Esophagus muscularis mucosa (tissue), 4 donors: Measurements from ENCODE around the gene CDK5. TPM values are rescaled to one million over a fixed set of nuclear protein-coding genes. Genes with fewer than 3 reads are reported as not detected.

ENCODE experiments used
- DNase-seq: peaks from one replicate; pipeline ENCODE4 v3.0.0-alpha.2; 2017; ENCODE audit errors: extremely low spot score
- H3K27ac ChIP-seq, 4 donors: fragments of 200-600 bp; sonication (generic); replicated peaks in 1 of 4; 1 replicate in 3 of 4; 2 replicates in 1 of 4; pipeline ENCODE4 v1.5.1; 2016 to 2019; ENCODE audit warnings: mild to moderate bottlenecking in 1 of 4
- H3K27me3 ChIP-seq, 4 donors: fragments of 200-600 bp; sonication (generic); one replicate each; pipeline versions ENCODE4 v1.5.1 to v1.6.0; 2016 to 2019
- H3K36me3 ChIP-seq, 4 donors: fragments of 200-600 bp; sonication (generic); one replicate each; pipeline ENCODE4 v1.5.1; 2016 to 2019
- H3K4me1 ChIP-seq, 4 donors: fragments of 200-600 bp; sonication (generic); one replicate each; pipeline ENCODE4 v1.5.1; 2016 to 2019
- H3K4me3 ChIP-seq, 4 donors: fragments of 200-600 bp; sonication (generic); 1 replicate in 2 of 4; 2 replicates in 2 of 4; pipeline ENCODE4 v1.5.1; 2016 to 2019; ENCODE audit warnings: mild to moderate bottlenecking in 4 of 4, moderate library complexity in 1 of 4
- H3K9me3 ChIP-seq, 4 donors: fragments of 200-600 bp; sonication (generic); 1 replicate in 3 of 4; 2 replicates in 1 of 4; pipeline ENCODE4 v1.5.1; 2016 to 2019
- CTCF ChIP-seq, 3 experiments: fragments of 200-600 bp in 2 of 3; fragments of 450-650 bp in 1 of 3; sonication (generic) in 2 of 3; IDR thresholded peaks; one replicate each; pipeline ENCODE4 v1.5.1; 2017 to 2019; ENCODE audit warnings: antibody characterized with exemption in 3 of 3, mild to moderate bottlenecking in 2 of 3, moderate library complexity in 1 of 3
- EP300 ChIP-seq: sonication (generic); formaldehyde crosslinking; IDR thresholded peaks from one replicate; pipeline ENCODE4 v1.6.1; 2017; ENCODE audit warnings: antibody characterized with exemption
- POLR2A ChIP-seq: fragments of 450-650 bp; IDR thresholded peaks from one replicate; pipeline ENCODE4 v1.6.1; 2017; ENCODE audit warnings: antibody characterized with exemption, moderate library complexity, mild to moderate bottlenecking, low read depth
- POLR2AphosphoS5 ChIP-seq, 2 donors: sonication (generic); formaldehyde crosslinking; IDR thresholded peaks; one replicate each; pipeline ENCODE4 v1.6.1; 2017; ENCODE audit warnings: antibody characterized with exemption in 2 of 2
- WGBS: methylation state at CpG from one replicate; pipeline ENCODE4 v1.1.5; 2018; 5-methylcytosine and 5-hydroxymethylcytosine counted together
- intact Hi-C: fragments of 100-400 bp; cut with DNase I; formaldehyde crosslinking; loops from one replicate; pipeline ENCODE4 v1.15.1; 2023
- total RNA-seq, 4 donors: library from RNA; depleted of rRNA; stranded (reverse); fragments of >200 nt; gene quantifications; one replicate each; pipeline versions ENCODE4 v1.1.0 to v1.2.1, GENCODE V29; 2016

Gene CDK5
- total RNA-seq, 4 donors from 2014 or later = 5.3 to 10.4 (median 9.7) TPM

- intact Hi-C loops = loop anchor here (5.0 kb wide), 2 partner anchors 36 to 86 kb away; no protein-coding TSS in a partner anchor
- no peak for DNase-seq
- Histone ChIP-seq H3K4me3 (no peak overlapping the region), H3K9me3 (no peaks in the 10 kb centered on the region), H3K27ac (no peak overlapping the region), H3K4me1 (peaks cover 7 to 27% (median 19%) of the 10 kb centered on the region in 4 donors), H3K27me3 (peaks cover 0 to 5% (median 0%) of the 10 kb centered on the region in 4 donors), H3K36me3 (peaks cover 0 to 4% (median 0%) of the 10 kb centered on the region in 4 donors)
- TF ChIP-seq CTCF (IDR thresholded peaks at IDR 0.05) (no peak), POLR2AphosphoS5 (IDR thresholded peaks at IDR 0.05) (no peak), EP300 (no peak), POLR2A (no peak)
- WGBS = 89% methylated on average over 3 of the region's 4 CpGs
Measured at GRCh38 chr7:151025924-151026671, 31.6 kb downstream of the CDK5 start.

GRCh38 chr7:151024435-151025056 is 33.2 kb downstream of the CDK5 start, which contains the start of gene ATG9B:
TSS of gene ATG9B (minus strand) at chr7:151024494. CDS start at chr7:151024423, 71 bp downstream.
- no peak for TF ChIP-seq EP300
- TF ChIP-seq CTCF (IDR thresholded peaks at IDR 0.05) = no peak
- TF ChIP-seq POLR2A = no peak
- no peak for TF ChIP-seq POLR2AphosphoS5 (IDR thresholded peaks at IDR 0.05)
- peaks cover 7 to 16% (median 15%) of the 10 kb centered on the region in 4 donors for H3K4me1 ChIP-seq
- intact Hi-C loops = loop anchor here (5.0 kb wide), 2 partner anchors 38 to 88 kb away; no protein-coding TSS in a partner anchor
- peaks cover 0 to 20% (median 2%) of the 10 kb centered on the region in 4 donors for H3K27me3 ChIP-seq
- no peak within 1 kb of the TSS for H3K4me3 ChIP-seq
- no peaks in the 10 kb centered on the region for H3K36me3 ChIP-seq
- H3K27ac ChIP-seq = no peak within 1 kb of the TSS
- H3K9me3 ChIP-seq = no peaks in the 10 kb centered on the region
- no peak for DNase-seq
- 65% methylated on average over 4 of the region's 4 CpGs for WGBS

- Histone ChIP-seq H3K27ac (no peak overlapping the region), H3K9me3 (no peaks in the 10 kb centered on the region), H3K36me3 (no peaks in the 10 kb centered on the region), H3K27me3 (peaks cover 0 to 33% (median 7%) of the 10 kb centered on the region in 4 donors), H3K4me1 (peaks cover 9 to 18% (median 17%) of the 10 kb centered on the region in 4 donors), H3K4me3 (no peak overlapping the region)
- intact Hi-C loops = no loop called here
- 72% methylated on average over 10 of the region's 10 CpGs for WGBS
- DNase-seq = no peak
- no peak for TF ChIP-seq EP300
- no peak for TF ChIP-seq POLR2A
- TF ChIP-seq CTCF (IDR thresholded peaks at IDR 0.05) = no peak
- TF ChIP-seq POLR2AphosphoS5 (IDR thresholded peaks at IDR 0.05) = no peak
Measured at GRCh38 chr7:151023232-151023631, 34.5 kb downstream of the CDK5 start.

- Histone ChIP-seq H3K27me3 (peaks cover 0 to 63% (median 22%) of the 10 kb centered on the region in 4 donors), H3K4me1 (peaks cover 14 to 20% (median 19%) of the 10 kb centered on the region in 4 donors), H3K36me3 (no peaks in the 10 kb centered on the region), H3K27ac (no peak overlapping the region), H3K9me3 (no peaks in the 10 kb centered on the region), H3K4me3 (no peak overlapping the region)
- DNase-seq = no peak
- TF ChIP-seq POLR2A = no peak
- no peak for TF ChIP-seq CTCF (IDR thresholded peaks at IDR 0.05)
- intact Hi-C loops = no loop called here
- WGBS = 66% methylated on average over 7 of the region's 7 CpGs
Measured at GRCh38 chr7:151020231-151020630, 37.5 kb downstream of the CDK5 start.
